IPS-NIHi7 (cell line): Measurements from ENCODE around the gene FXYD3.

ENCODE experiments used
- DNase-seq: peaks from one replicate; pipeline ENCODE4 v3.0.0; 2012; ENCODE audit warnings: mixed read lengths; ENCODE audit errors: extremely low spot score

FXYD3 gene

GRCh38 chr19:35160629-35161433 is 45.2 kb downstream of the FXYD3 start:
- DNase-seq = no peak

DNA sequence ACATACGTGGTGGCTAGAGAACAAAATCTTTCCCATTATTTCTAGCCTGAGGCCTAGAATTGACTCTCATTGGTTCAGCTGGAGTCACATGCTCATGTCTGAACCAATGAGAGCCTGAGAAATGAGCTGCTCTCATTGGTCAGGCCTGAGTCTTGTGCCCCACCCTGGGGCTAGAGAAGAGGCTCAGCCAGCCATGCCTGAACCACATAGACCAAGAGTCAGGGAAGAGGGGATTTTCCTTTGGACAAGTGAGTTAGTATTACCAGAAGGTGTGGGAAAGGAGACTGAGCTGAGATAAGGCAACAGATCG is 45.8 kb downstream of the FXYD3 start:
- DNase-seq = no peak

DNA sequence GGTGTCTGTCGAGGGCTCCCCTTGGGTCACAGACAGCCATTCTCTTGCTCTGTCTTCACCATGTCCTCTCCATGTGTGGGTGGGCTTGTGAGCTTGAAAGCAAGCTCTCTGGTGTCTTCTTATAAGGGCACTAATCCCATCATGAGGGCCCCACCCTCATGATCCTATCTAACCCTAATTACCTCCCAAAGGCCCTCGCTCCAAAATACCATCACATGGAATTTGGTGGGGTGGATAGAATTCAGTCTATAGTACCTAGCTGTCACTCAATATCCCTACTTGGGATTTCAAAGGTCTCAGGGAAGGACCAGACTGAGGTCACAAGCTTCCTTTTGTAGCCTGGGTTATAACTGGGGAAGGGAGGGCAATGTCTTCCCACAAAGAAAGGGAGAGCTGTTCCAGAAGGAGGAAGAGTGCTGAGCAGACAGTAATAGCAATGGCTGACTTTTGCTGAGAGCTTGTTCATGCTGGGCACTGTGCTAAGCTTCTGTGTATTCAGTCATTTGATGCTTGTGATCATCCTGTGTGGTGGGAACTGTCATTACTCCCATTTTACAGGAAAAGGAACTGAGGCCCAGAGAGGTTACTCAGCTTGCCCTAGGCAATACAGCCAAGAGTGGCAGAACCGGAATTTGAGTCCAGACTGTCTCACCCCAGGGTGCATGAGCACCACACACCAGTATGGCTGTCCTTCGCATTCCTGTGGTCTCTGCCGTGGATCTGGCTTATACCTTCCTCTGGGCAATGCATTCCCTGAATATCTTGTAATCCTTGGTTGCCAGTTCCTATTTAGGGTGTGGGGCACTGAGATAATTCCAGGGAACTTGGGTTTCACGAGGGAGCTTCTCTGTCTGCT is 47.1 kb downstream of the FXYD3 start:
- no peak for DNase-seq

DNA sequence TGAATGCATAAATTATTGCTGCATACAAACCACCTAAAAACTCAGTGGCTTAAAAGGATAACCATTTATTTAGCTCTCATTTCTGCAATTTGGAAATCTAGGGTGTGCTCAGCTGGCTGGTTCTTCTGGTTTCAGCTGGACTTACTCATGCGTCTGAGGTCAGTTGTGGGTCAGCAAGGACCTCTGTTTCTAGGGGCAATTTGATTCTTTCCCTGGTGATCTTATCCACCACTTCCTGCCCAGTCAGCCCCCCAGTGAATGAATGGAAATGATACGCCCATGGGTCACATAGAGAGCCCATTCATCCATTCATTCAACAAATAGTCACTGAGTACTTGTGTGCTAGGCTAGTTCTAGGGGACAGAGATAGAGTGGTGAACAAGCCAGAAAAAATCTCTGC is 48.8 kb downstream of the FXYD3 start:
- no peak for DNase-seq

DNA sequence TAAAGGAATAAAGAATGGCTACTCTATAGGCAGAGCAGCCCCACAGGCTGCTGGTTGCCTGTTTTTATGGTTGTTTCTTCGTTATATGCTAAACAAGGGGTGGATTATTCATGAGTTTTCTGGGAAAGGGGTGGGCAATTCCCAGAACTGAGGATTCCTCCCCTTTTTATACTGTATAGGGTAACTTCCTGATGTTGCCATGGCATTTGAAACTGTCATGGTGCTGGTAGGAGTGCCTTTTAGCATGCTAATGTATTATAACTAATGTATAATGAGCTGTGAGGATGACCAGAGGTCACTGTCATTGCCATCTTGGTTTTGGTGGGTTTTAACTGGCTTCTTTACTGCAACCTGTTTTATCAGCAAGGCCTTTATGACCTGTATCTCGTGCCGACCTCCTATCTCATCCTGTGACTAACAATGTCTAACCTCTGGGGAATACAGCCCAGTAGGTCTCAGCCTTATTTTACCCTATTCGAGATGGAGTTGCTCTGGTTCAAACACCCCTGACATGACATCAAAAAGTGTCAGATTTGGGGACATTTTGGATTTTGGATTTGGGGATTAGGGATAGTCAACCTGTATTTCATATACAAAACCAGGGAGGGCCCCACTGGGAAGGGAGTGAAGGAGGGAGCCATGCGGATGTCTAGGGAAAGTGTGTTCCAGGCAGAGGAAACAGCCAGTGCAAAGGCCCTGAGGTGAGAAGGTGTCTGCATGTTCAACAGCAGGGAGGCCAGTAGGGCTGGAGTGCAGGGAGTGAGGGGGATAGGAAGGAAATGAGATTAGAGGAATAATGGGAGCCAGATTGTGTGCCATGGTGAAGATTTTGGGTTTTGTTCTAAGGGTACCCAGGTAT is 49.8 kb downstream of the FXYD3 start:
- no peak for DNase-seq

DNA sequence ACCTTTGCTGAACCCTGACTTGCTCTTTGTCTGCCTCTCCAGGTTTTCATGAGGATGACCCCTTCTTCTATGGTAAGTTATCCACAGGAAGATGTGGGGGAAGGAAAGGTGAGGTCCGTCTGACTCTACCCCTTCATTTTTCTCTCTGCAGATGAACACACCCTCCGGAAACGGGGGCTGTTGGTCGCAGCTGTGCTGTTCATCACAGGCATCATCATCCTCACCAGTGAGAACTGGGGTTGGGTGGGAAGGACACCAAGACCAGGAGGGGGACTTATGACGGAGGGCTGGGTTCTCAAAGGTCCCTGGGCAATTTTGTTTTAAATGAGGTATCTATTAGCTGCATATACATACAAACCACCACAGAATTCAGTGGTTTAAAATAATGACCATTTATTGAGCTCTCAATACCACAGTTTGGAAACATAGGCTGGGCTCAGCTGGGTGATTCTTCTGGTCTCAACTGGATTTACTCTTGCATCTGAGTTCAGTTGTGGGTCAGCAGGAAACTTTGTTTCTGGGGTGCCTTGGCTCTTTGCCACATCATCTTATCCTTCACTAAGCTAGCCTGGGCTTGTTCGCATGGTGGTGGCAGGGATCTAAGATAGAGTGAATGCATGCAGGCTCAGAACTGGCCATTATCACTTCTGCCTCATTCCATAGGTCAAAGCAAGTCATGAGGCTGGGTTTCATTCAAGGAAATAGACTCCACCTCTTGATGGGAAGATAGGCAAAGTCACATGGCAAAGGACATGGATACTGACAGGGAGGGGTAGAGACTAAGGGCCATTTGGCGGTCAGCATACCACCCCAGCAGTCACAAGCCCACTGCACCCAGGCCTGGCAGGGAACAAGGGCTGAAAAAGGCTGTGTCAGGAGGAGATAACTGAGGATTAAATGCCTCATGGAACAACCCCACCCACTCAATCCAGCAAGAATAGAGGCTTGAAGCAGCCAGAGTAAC is 50.8 kb downstream of the FXYD3 start:
- DNase-seq = no peak

GRCh38 chr19:35167251-35168119 is 51.9 kb downstream of the FXYD3 start:
- DNase-seq = peak; percentile 6

DNA sequence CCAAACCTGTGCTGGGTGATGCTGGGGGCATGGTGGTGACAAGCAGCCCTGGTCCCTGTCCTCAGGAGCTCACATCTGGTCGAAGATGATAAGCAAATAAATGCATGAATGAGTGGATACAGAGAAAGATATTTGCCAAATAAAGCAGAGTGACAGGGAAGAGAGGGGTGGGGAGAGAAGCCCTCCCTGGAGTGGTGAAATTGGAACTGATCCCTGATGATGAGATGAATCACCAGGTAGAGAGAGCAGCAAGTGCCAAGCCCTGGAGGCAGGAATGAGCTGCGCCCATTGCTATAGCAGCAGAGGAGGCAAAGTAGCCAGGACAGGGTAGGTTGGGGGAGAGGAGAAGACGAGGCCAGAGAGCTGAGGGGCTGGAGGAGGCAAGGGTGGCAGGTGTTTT is 52.6 kb downstream of the FXYD3 start:
- DNase-seq = peak; percentile 3

DNA sequence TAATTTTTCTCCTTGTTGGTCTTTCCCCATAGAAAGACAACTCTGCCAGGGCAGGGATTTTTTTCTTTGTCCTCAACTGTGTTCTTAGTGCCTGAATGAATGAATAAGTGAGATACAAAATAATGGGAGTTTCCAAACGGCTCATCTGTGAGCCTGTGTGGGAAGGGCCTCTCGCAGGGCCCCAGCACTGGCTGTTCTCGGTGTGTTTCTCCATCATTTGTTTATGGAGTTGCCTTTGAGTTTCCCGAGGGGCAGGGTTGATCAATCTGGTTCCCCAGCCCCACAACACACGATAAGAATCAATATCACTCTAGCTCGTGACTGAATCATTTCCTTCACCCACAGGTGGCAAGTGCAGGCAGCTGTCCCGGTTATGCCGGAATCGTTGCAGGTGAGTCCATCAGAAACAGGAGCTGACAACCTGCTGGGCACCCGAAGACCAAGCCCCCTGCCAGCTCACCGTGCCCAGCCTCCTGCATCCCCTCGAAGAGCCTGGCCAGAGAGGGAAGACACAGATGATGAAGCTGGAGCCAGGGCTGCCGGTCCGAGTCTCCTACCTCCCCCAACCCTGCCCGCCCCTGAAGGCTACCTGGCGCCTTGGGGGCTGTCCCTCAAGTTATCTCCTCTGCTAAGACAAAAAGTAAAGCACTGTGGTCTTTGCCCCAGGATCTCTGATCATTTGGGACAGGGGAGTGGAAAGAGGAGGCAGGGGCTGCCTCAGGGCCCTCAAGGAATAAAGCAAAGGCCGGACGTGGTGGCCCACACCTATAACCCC is 53.8 kb downstream of the FXYD3 start:
- peak; percentile 4 for DNase-seq

DNA sequence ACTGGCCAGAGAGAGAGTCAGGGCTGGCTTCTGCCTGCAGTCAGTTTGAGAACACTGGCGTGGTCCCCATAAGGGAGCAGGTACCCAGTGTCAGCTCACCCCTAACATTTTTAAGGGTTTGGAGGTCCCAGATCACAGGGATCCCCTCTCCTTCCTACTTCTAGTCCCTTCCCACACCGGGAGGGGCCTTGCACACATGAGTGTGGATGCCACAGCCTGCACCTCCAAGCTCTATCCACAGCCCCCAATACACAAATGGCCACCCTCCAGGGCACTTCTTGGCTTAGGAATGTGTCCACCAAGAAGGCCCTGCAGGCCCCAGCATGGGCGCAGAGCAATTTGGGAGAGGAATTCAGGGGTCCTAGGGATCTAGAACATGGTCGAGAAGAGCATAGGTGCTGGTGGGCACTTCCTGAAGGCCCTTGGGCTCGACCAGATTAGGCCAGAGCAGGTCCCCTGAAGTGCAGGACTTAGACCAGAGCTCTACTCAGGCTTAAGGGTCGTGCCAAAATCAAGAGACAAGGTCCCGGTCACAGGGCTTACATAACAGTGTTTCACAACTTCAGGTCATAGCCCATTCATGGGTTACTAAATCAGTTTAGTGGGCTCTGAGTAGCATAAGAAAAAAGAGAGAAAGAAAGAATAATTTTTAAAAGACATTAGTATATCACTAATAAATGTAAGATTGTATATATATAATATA is 54.9 kb downstream of the FXYD3 start:
- no peak for DNase-seq

DNA sequence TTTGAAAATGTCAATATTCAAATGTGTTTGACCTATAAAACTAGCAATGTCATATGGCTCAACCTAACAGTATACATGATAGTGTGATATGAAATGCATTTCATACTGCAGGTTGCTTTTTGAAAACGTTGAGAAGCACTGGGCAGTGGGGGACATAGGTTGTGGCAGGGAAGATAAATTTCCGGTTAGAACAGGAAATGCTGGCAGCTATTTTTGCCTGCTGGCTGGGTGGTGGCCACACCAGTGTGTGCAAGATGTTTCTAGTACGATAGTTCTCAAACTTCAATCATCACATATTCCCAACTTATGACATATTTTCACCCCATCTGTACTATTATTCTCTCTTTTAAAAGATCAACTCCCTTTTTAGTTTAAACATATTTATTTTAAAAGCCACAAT is 56.1 kb downstream of the FXYD3 start:
- DNase-seq = no peak
